BE2C (cell line): ENCODE measurements around the gene TMEM108.

Experiments used
- DNase-seq: peaks from one replicate; pipeline ENCODE4 v3.0.0-alpha.2; 2020
- H3K27me3 ChIP-seq: fragments of 250-450 bp; sonication (Bioruptor Pico); 2 replicates; pipeline ENCODE4 v1.5.1; 2020; ENCODE audit warnings: mild to moderate bottlenecking
- H3K36me3 ChIP-seq: fragments of 250-450 bp; sonication (Bioruptor Pico); 2 replicates; pipeline ENCODE4 v1.5.1; 2020; ENCODE audit warnings: mild to moderate bottlenecking
- H3K4me1 ChIP-seq: fragments of 250-450 bp; sonication (Bioruptor Pico); 2 replicates; pipeline ENCODE4 v1.5.1; 2020
- H3K4me3 ChIP-seq: 2 replicates; pipeline ENCODE4 v1.5.1; 2011; ENCODE audit warnings: low read depth, low read length
- H3K9me3 ChIP-seq: fragments of 250-450 bp; sonication (Bioruptor Pico); 2 replicates; pipeline ENCODE4 v1.5.1; 2020
- TF ChIP-seq, protein P1 (sequence below): IDR thresholded peaks from 2 replicates; pipeline ENCODE4 v1.5.1; 2012; ENCODE audit warnings: mild to moderate bottlenecking, low read depth, low read length

The TMEM108 gene

GRCh38 chr3:133079621-133080020 is 41.4 kb downstream of the TMEM108 start:
- TF ChIP-seq, protein P1, sequence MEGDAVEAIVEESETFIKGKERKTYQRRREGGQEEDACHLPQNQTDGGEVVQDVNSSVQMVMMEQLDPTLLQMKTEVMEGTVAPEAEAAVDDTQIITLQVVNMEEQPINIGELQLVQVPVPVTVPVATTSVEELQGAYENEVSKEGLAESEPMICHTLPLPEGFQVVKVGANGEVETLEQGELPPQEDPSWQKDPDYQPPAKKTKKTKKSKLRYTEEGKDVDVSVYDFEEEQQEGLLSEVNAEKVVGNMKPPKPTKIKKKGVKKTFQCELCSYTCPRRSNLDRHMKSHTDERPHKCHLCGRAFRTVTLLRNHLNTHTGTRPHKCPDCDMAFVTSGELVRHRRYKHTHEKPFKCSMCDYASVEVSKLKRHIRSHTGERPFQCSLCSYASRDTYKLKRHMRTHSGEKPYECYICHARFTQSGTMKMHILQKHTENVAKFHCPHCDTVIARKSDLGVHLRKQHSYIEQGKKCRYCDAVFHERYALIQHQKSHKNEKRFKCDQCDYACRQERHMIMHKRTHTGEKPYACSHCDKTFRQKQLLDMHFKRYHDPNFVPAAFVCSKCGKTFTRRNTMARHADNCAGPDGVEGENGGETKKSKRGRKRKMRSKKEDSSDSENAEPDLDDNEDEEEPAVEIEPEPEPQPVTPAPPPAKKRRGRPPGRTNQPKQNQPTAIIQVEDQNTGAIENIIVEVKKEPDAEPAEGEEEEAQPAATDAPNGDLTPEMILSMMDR: no peak
- Histone ChIP-seq H3K27me3 (no peaks in the 10 kb centered on the region), H3K4me1 (no peaks in the 10 kb centered on the region), H3K36me3 (peaks cover 43% of the 10 kb centered on the region), H3K9me3 (no peaks in the 10 kb centered on the region), H3K4me3 (no peak overlapping the region)
- DNase-seq: no peak

- Histone ChIP-seq H3K36me3 (peaks cover 43% of the 10 kb centered on the region), H3K4me1 (no peaks in the 10 kb centered on the region), H3K9me3 (no peaks in the 10 kb centered on the region), H3K27me3 (no peaks in the 10 kb centered on the region), H3K4me3 (no peak overlapping the region)
- no peak for DNase-seq
- TF ChIP-seq, protein P1: no peak
Observed at GRCh38 chr3:133081016-133081415, 42.8 kb downstream of the TMEM108 start.

GRCh38 chr3:133083395-133083794 is 45.2 kb downstream of the TMEM108 start:
- Histone ChIP-seq H3K4me3 (no peak overlapping the region), H3K36me3 (peaks cover 29% of the 10 kb centered on the region), H3K9me3 (no peaks in the 10 kb centered on the region), H3K4me1 (peaks cover 3% of the 10 kb centered on the region; the same call in 1 of the 2 replicates), H3K27me3 (no peaks in the 10 kb centered on the region)
- no peak for DNase-seq
- TF ChIP-seq, protein P1: no peak

- H3K36me3 ChIP-seq: peaks cover 3% of the 10 kb centered on the region
- TF ChIP-seq, protein P1: no peak
- no peaks in the 10 kb centered on the region for H3K9me3 ChIP-seq
- peaks cover 6% of the 10 kb centered on the region; the same call in 1 of the 2 replicates for H3K4me1 ChIP-seq
- H3K27me3 ChIP-seq: no peaks in the 10 kb centered on the region
- no peak for DNase-seq
- no peak overlapping the region for H3K4me3 ChIP-seq
Observed at GRCh38 chr3:133089906-133090485, 51.8 kb downstream of the TMEM108 start.

DNA sequence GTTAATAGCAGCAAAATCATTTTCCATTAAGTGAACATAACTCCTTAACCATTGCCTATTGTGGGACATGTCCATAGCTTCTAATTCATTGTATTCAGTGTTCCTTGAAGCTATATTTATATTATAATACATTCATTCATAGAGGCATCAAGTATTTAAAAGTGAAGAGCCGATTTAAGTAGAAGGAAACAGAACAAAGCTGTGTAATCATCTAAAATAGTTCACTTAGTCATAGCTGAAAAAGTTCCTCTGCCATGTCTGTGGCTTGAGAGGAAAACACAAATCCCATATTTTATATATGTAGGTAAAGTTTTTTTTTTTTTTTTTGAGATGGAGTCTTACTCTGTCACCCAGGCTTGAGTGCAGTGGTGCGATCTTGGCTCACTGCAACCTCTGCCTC is 54.5 kb downstream of the TMEM108 start:
- Histone ChIP-seq H3K4me1 (peaks cover 21% of the 10 kb centered on the region), H3K36me3 (peaks cover 3% of the 10 kb centered on the region), H3K4me3 (no peak overlapping the region), H3K27me3 (no peaks in the 10 kb centered on the region), H3K9me3 (no peaks in the 10 kb centered on the region)
- TF ChIP-seq, protein P1: no peak
- DNase-seq: no peak

- no peaks in the 10 kb centered on the region for H3K9me3 ChIP-seq
- no peak overlapping the region for H3K4me3 ChIP-seq
- DNase-seq: no peak
- peaks cover 3% of the 10 kb centered on the region for H3K36me3 ChIP-seq
- peaks cover 21% of the 10 kb centered on the region for H3K4me1 ChIP-seq
- no peaks in the 10 kb centered on the region for H3K27me3 ChIP-seq
- TF ChIP-seq, protein P1: no peak
Observed at GRCh38 chr3:133093366-133093765, 55.2 kb downstream of the TMEM108 start.
